A673 (cell line): Measurements from ENCODE around the gene TSPEAR. TPM values are rescaled to one million over a fixed set of nuclear protein-coding genes. Genes with fewer than 3 reads are reported as not detected.

Experiments
- BruUV-seq: library from RNA; stranded (reverse); fragments of 400-500 nt; replicated peaks from 2 replicates; lab custom pipeline; 2021; lab: Mats Ljungman, UMichigan
- CTCF ChIA-PET: fragments of 300-600 bp; sonication (Branson Sonifier 250); formaldehyde crosslinking; loops from one replicate; lab custom pipeline; 2022; ENCODE audit warnings: antibody characterized with exemption; lab: Charles Lee
- POLR2A ChIA-PET: fragments of 300-600 bp; sonication (Branson Sonifier 250); formaldehyde crosslinking; loops from one replicate; lab custom pipeline; 2022; ENCODE audit warnings: antibody characterized with exemption; ENCODE audit not compliant: low non-redundant PET; lab: Charles Lee
- DNase-seq: peaks from one replicate; pipeline ENCODE4 v3.0.0-alpha.2; 2015; ENCODE audit warnings: low spot score
- H3K27ac ChIP-seq: fragments of 200-600 bp; sonication (generic); 2 replicates; pipeline ENCODE4 v1.5.1; 2016; ENCODE audit warnings: mixed run types, low read depth, mild to moderate bottlenecking, mixed read lengths, antibody characterized with exemption, low read length; ENCODE audit not compliant: poor library complexity, severe bottlenecking
- H3K27me3 ChIP-seq: fragments of 200-600 bp; sonication (generic); replicated peaks from 2 replicates; pipeline ENCODE4 v1.6.1; 2017; ENCODE audit warnings: mixed run types, low read depth, mild to moderate bottlenecking, mixed read lengths, antibody characterized with exemption, low read length; ENCODE audit not compliant: insufficient read depth, poor library complexity
- H3K36me3 ChIP-seq: fragments of 200-600 bp; sonication (generic); 2 replicates; pipeline ENCODE4 v1.6.1; 2016; ENCODE audit warnings: mixed run types, mild to moderate bottlenecking, mixed read lengths, antibody characterized with exemption, low read length; ENCODE audit not compliant: insufficient read depth, poor library complexity, severe bottlenecking
- H3K4me1 ChIP-seq: fragments of 200-600 bp; sonication (generic); 2 replicates; pipeline ENCODE4 v1.6.1; 2017; ENCODE audit warnings: mixed run types, mild to moderate bottlenecking, mixed read lengths, antibody characterized with exemption, low read length; ENCODE audit not compliant: insufficient read depth, poor library complexity, severe bottlenecking
- H3K4me3 ChIP-seq: fragments of 200-600 bp; sonication (generic); 2 replicates; pipeline ENCODE4 v1.5.1; 2016; ENCODE audit warnings: low read depth, mixed run types, mild to moderate bottlenecking, mixed read lengths, low read length; ENCODE audit not compliant: poor library complexity, severe bottlenecking
- H3K9me3 ChIP-seq: fragments of 200-600 bp; sonication (generic); 2 replicates; pipeline ENCODE4 v1.6.1; 2016; ENCODE audit warnings: mixed run types, low read depth, mild to moderate bottlenecking, mixed read lengths, antibody characterized with exemption, low read length; ENCODE audit not compliant: poor library complexity, severe bottlenecking
- EZH2 ChIP-seq: fragments of 200-600 bp; sonication (generic); IDR thresholded peaks from 2 replicates; pipeline ENCODE4 v1.6.1; 2017; ENCODE audit warnings: borderline replicate concordance, low read depth, mild to moderate bottlenecking, mixed read lengths, antibody characterized with exemption, low read length; ENCODE audit not compliant: poor library complexity, severe bottlenecking
- intact Hi-C: fragments of 100-400 bp; cut with micrococcal nuclease; formaldehyde crosslinking; loops from one replicate; pipeline ENCODE4 v1.10.0; 2022; ENCODE audit not compliant: unreplicated experiment
- total RNA-seq: library from RNA; stranded (reverse); gene quantifications from 2 replicates; pipeline ENCODE4 v1.2.3, GENCODE V29; 2021
- TF ChIP-seq, protein P1 (sequence below): fragments of 300-800, 200-600 bp; sonication (generic); conservative IDR thresholded peaks from 2 replicates; pipeline ENCODE4 v1.5.1; 2017; ENCODE audit warnings: low read depth, mild to moderate bottlenecking, antibody characterized with exemption, low read length, moderate library complexity, mixed read lengths

Gene TSPEAR
- total RNA-seq, 1 experiment from 2014 or later = 8.3 TPM

DNA sequence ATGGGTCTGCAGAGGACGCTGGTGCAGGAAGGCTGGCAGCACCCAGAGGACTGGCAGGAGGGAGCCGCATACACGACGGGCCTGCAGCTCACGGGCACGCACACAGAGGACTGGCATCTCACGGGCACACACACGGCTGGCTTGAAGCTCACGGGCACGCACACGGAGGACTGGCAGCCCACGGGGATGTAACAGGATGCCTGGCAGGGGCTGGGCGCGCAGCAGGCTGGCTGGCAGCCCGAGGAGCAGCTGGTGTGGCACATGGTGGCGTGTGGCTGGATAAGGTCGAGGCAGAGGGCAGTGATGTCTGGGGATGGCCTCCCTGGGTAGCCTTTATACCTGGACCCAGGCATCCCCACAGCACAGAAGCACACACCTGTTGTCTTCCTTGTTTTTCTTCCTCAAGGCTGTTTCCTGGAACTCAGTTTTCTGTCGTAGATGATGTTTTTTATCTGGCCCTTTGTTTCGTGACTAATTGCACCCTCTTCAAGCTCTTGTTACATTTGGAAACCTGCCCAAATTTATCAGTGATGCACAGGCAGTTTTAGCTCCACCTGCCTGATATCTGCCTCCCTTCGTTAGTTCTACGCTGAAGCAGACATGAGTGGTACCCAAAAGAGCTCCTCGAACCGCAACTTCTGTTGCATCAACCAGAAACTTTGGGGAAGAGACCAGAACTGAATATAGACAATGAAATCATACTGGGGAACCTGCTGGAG is 29.4 kb downstream of the TSPEAR start, which contains the start of gene KRTAP12-1:
TSS of gene KRTAP12-1 (minus strand) at position 303 of the 719 bp plus-strand sequence. CDS start at position 263, 40 bp downstream.
- Histone ChIP-seq H3K4me1 (no peaks in the 10 kb centered on the region), H3K9me3 (no peaks in the 10 kb centered on the region), H3K4me3 (no peak within 1 kb of the TSS), H3K27ac (no peak within 1 kb of the TSS), H3K36me3 (no peaks in the 10 kb centered on the region), H3K27me3 (no peaks in the 10 kb centered on the region)
- intact Hi-C loops = no loop called here
- no peak for TF ChIP-seq EZH2
- TF ChIP-seq, protein P1, sequence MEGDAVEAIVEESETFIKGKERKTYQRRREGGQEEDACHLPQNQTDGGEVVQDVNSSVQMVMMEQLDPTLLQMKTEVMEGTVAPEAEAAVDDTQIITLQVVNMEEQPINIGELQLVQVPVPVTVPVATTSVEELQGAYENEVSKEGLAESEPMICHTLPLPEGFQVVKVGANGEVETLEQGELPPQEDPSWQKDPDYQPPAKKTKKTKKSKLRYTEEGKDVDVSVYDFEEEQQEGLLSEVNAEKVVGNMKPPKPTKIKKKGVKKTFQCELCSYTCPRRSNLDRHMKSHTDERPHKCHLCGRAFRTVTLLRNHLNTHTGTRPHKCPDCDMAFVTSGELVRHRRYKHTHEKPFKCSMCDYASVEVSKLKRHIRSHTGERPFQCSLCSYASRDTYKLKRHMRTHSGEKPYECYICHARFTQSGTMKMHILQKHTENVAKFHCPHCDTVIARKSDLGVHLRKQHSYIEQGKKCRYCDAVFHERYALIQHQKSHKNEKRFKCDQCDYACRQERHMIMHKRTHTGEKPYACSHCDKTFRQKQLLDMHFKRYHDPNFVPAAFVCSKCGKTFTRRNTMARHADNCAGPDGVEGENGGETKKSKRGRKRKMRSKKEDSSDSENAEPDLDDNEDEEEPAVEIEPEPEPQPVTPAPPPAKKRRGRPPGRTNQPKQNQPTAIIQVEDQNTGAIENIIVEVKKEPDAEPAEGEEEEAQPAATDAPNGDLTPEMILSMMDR = no peak
- ChIA-PET POLR2A (no interaction called here), CTCF (interaction anchor here (0.5 kb wide), 1 partner anchor 8 kb away, joined by 3 read pairs; no protein-coding TSS in a partner anchor)
- no peak for DNase-seq
- no TSS peak for BruUV-seq

DNA sequence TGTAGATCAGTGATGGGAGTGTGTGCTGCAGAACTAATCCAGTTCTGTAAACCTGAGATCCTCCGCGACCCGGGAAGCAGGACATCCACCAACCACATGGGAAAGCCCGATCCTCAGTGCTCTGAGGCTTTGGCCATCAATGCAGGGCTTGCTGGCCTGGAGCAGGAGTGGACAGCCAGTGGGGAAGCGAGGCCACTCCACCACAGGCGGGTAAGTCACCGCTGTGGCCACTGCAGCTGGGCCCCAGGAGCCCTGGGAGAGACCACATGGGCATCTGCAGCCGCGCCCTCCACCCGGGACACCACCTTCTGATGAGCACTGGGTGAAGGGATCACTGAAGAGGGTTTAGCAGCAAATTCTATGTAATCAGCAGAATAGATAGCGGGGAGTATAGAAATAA is 30.2 kb downstream of the TSPEAR start:
- Histone ChIP-seq H3K4me3 (no peak overlapping the region), H3K27ac (no peak overlapping the region), H3K36me3 (no peaks in the 10 kb centered on the region), H3K9me3 (no peaks in the 10 kb centered on the region), H3K27me3 (no peaks in the 10 kb centered on the region), H3K4me1 (no peaks in the 10 kb centered on the region)
- no TSS peak for BruUV-seq
- intact Hi-C loops = no loop called here
- ChIA-PET POLR2A (no interaction called here), CTCF (no interaction called here)
- TF ChIP-seq EZH2 = no peak
- TF ChIP-seq, protein P1 = no peak
- DNase-seq = no peak

DNA sequence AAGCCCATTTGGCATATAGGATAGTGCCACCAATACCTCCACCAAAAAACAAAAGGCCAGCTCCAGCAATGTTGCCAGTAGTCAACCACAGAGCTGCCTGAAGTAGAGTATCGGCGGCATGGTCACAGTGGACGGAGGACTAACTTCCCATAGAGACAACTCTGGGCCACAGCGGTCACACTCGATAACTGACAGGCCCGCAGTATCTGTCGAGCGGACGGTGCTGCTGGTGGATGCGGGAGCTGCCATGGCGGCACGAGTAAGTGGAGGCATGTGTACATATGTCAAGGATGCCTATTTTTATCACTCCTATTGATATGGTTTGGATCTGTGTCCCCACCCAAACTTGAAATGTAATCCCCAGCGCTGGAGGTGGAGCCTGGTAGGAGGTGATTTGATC is 33.5 kb downstream of the TSPEAR start:
- POLR2A ChIA-PET = no interaction called here
- TF ChIP-seq, protein P1 = no peak
- CTCF ChIA-PET = no interaction called here

More for the DNA sequence above, 33.5 kb downstream of the TSPEAR start:
- Histone ChIP-seq H3K27me3 (no peaks in the 10 kb centered on the region), H3K9me3 (peaks cover 8% of the 10 kb centered on the region), H3K36me3 (no peaks in the 10 kb centered on the region), H3K4me3 (no peak overlapping the region), H3K4me1 (no peaks in the 10 kb centered on the region), H3K27ac (no peak overlapping the region)
- DNase-seq = no peak
- no TSS peak for BruUV-seq
- intact Hi-C loops = no loop called here
